ENCODE results near the gene RBM20. TPM values are rescaled to one million over a fixed set of nuclear protein-coding genes. Genes with fewer than 3 reads are reported as not detected.

Gene RBM20
- total RNA-seq, 2 donors from 2014 or later: 7.8 to 13.9 TPM

- no peaks in the 10 kb centered on the region for H3K36me3 ChIP-seq
- peak overlapping the region; percentile 89 to 95 for H3K27ac ChIP-seq
- TF ChIP-seq CTCF (IDR thresholded peaks at IDR 0.05): no peak
- H3K4me1 ChIP-seq (ENCODE audit: control insufficient read depth in 1 of 2, low read depth in 2 of 2): peaks cover 42 to 65% of the 10 kb centered on the region in 2 donors
- no peak overlapping the region for H3K4me3 ChIP-seq
- no peaks in the 10 kb centered on the region for H3K9me3 ChIP-seq
- ATAC-seq (ENCODE audit: insufficient number of reproducible peaks, low FRiP score, low read depth): no peak
- no peaks in the 10 kb centered on the region for H3K27me3 ChIP-seq (replicated peaks; ENCODE audit: insufficient read depth)
- DNase-seq (ENCODE audit: low spot score): no peak
These were observed 223.8 kb downstream of the RBM20 start for GRCh38 chr10:110867807-110868465.

GRCh38 chr10:110868981-110869380 is 224.8 kb downstream of the RBM20 start:
- Histone ChIP-seq H3K4me1 (ENCODE audit: control insufficient read depth in 1 of 2, low read depth in 2 of 2) (peaks cover 42 to 62% of the 10 kb centered on the region in 2 donors), H3K9me3 (no peaks in the 10 kb centered on the region), H3K27me3 (replicated peaks; ENCODE audit: insufficient read depth) (no peaks in the 10 kb centered on the region), H3K27ac (peak overlapping the region; percentile 89 to 95), H3K4me3 (no peak overlapping the region), H3K36me3 (no peaks in the 10 kb centered on the region)
- DNase-seq (ENCODE audit: low spot score) (no peak), ATAC-seq (ENCODE audit: insufficient number of reproducible peaks, low FRiP score, low read depth) (no peak)
- TF ChIP-seq CTCF (IDR thresholded peaks at IDR 0.05): no peak

DNA sequence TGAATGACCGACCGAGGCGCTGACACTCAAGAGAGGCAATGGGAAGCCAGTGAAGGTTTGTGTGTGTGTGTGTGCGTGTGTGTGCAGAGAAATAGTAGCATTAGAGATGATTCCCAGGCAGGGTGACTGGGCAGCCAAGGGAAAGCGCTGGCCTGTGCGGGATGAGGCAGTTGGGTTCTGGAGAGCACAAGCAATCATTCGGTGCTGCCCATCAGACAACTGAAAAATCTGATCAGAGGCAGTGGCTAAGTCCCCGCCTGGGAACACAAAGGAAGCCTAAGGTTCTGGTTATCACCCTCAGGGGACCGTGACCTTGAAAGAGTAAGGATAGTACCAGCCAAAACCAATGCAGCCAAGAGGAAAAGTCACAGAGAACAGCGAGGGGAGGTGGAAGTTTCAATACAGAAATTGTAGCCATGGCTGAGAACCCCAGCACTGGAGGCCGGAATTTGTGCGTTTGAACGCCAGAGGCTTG is 226.7 kb downstream of the RBM20 start:
- no peak for DNase-seq (ENCODE audit: low spot score)
- Histone ChIP-seq H3K36me3 (no peaks in the 10 kb centered on the region), H3K4me1 (ENCODE audit: control insufficient read depth in 1 of 2, low read depth in 2 of 2) (peaks cover 34 to 55% of the 10 kb centered on the region in 2 donors), H3K27ac (peak overlapping the region; percentile 89 to 95), H3K27me3 (replicated peaks; ENCODE audit: insufficient read depth) (no peaks in the 10 kb centered on the region), H3K9me3 (no peaks in the 10 kb centered on the region), H3K4me3 (peak overlapping the region; percentile 94)
- ATAC-seq (ENCODE audit: insufficient number of reproducible peaks, low FRiP score, low read depth): no peak
- TF ChIP-seq CTCF (IDR thresholded peaks at IDR 0.05): peak; percentile 10

GRCh38 chr10:110871298-110872084 is 227.4 kb downstream of the RBM20 start, which contains the start of gene PDCD4:
Gene PDCD4 (plus strand): TSS chr10:110871928. CDS start chr10:110876028, 4,100 bp downstream.
- peak; percentile 97 for DNase-seq (ENCODE audit: low spot score)
- H3K27me3 ChIP-seq (replicated peaks; ENCODE audit: insufficient read depth): no peaks in the 10 kb centered on the region
- H3K9me3 ChIP-seq: no peaks in the 10 kb centered on the region
- H3K4me3 ChIP-seq: peak within 1 kb of the TSS; percentile 94
- H3K4me1 ChIP-seq (ENCODE audit: control insufficient read depth in 1 of 2, low read depth in 2 of 2): peaks cover 29 to 55% of the 10 kb centered on the region in 2 donors
- no peak for TF ChIP-seq CTCF (IDR thresholded peaks at IDR 0.05)
- peak within 1 kb of the TSS; percentile 89 to 95 for H3K27ac ChIP-seq
- H3K36me3 ChIP-seq: no peaks in the 10 kb centered on the region
- ATAC-seq (ENCODE audit: insufficient number of reproducible peaks, low FRiP score, low read depth): peak; percentile 87
